ENCODE measurements around the gene MTHFD2.
A peak's percentile ranks its signal among the peaks of the same experiment; 100 is the strongest.

MTHFD2 gene

DNA sequence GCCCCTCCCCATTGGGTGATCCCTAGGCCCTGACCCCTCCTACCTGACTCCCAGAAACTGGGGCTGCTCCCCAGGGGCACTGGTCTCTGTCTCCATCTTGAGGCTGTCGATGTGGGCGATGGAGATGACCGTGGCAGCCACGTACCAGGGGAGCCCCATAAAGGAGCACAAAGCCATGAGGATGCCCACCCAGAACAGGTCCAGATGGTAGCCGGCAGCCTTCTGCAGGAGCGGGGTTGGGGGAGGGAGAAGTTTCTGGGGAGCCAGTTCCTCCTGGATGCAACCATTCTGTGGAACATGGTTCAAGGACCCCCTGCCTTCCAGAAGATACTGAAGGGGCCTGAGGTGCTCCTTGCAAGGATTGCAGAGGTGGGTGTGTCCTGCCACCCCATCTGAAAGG, 34.0 kb downstream of the MTHFD2 start:
- no peak for DNase-seq

DNA sequence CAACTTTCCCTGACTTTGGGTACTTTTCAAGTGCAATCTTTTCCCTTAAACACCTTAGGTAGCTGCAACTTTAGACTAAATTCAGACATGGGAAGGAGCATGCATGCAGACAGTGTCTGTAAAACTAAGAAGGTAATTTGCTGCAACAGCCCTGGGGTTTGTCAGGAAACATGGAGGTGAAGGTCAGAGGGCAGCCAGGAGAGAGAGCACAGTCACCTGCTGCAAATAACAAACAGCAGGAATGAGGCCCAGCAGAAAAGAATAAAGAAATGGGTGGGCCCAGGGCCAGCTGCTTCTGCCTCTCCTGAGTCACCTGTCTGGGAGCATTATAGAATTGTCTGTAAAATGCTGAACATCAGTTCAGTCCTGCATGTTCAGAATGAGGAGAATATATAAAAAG, 35.2 kb downstream of the MTHFD2 start:
- no peak for DNase-seq

DNA sequence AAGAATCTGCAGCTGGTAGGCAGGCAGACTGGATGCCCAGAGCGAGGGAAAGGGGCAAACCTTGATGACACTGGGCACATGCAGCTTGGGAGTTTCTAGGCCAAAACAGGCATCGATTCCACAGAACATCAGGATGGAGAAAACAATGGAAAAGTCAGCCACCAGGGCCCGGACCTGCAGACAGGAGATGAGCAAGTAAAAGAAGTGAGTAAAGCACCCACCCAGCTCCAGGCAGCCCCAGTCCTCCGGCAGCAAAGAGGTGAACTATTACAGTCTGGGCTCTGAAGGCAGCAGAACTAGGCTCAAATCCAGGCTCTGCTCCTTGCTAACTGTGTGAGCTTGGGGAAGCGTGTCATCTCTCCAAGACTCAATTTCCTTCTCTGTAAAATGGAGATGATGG, 36.6 kb downstream of the MTHFD2 start:
- no peak for DNase-seq

DNA sequence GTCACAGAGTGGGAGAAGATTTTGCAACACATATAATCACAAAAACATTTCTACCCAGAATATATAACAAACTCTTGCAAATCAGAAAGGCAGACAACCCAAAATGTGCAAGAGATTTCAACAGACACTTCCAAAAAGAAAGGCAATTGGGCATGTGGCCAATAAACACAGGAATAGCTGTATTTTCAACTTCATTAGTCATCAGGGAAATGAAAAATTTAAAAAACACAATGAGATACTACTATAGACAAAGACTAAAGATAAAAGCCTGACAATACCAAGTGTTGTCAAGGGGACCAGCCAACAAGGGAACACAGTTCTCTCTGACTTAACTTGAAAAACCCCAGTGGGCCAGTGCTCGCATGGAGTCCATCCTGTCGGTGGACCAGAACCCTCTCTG, 40.5 kb downstream of the MTHFD2 start:
- peak; percentile 84 for DNase-seq

DNA sequence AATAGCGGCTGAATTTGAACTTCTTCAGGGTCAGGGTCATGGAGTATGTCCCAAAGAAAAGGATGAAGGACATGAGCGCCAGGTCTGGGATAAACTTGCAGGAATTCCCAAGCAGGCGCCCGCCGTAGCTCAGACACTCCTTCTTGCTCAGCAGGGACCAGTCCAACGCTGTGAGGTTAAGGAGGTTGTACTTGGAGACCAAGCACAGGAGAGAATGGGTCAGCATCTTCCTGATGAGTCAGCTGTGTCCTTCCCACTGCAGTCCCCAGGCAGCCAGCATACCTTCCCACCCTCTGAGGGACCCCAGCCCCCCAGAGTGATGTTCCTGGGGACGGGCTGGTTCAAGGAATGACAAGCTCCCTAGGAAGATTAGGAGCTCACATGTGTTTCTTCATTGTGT, 40.9 kb downstream of the MTHFD2 start:
- DNase-seq, result no peak

DNA sequence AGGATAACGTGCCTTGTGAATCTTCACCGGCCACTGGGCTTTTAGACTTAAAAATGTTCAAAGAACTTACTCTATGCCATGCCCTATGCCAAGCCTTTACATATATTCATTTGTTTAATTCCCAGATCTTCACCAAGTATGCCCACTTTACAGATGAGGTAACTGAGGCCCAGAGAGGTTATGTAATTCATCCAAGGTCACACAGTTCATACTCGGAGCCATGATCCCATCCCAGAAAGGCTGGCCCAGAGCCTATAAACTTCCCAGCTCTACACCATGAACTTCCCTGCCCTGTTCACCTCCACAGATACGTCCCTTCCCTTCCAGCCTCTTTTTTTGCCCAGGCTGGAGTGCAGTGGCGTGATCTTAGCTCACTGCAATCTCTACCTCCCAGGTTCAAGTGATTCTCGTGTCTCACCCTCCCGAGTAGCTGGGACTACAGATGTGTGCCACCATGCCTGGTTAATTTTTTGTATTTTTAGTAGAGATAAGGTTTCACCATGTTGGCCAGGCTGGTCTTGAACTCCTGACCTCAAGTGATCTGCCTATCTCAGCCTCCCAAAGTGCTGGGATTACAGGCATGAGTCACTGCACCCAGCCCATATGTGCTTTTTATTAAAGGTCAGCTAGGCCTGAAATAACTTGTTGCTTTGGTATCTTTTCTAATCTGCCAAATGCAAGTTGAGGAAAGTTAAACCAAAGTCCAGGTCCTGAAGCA, 44.1 kb downstream of the MTHFD2 start:
- no peak for DNase-seq

DNA sequence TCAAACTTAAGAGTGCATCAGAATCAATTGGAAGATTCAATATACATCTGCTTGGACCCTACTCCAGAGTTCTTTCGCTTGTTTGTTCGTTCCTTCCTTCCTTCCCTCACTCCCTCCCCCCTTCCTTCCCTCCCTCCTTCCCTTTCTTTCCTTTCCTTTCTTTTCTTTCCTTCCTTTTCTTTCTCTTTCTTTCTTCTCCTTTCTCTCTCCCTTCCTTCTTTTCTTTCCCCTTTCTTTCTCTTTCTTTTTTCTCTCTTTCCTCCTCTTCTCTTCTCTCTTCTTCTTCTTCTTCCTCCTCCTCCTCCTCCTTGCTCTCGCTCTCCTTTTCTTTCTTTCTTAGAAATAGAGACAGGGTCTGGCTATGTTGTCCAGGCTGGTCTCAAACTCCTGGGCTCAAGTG, 45.9 kb downstream of the MTHFD2 start:
- no peak for DNase-seq

DNA sequence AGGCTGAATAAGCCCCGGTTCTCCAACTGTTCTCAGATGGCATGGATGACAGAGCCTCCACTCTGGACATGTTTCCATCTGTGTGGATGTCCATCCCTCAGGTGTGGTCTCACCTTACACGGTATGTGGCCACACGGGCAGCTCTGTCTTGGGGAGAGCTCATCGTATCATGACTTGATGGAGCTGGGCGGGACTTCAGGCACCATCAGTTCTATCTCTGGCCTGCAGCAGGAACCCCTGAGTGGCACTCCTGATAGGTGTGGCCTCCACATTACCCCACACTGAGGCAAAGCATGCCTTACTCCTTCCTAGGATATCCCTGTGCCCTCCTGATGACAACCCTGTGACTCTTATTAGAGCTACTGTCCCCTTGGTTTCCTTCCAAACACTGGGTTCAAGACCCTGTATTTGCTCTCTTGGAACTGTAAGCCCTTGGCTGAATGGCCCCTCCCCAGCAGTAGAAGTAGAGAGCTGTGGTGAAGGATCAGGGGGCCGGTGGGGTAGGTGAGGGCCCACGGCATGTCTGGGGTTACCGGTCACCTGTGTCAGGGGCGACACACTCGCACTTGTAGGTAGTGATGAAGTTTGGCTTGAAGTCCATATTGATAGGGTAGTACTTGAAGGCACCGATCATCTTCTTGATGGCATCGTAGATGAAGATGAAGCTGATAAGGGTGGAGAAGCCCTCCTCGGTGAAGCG, 48.2 kb downstream of the MTHFD2 start:
- no peak for DNase-seq

DNA sequence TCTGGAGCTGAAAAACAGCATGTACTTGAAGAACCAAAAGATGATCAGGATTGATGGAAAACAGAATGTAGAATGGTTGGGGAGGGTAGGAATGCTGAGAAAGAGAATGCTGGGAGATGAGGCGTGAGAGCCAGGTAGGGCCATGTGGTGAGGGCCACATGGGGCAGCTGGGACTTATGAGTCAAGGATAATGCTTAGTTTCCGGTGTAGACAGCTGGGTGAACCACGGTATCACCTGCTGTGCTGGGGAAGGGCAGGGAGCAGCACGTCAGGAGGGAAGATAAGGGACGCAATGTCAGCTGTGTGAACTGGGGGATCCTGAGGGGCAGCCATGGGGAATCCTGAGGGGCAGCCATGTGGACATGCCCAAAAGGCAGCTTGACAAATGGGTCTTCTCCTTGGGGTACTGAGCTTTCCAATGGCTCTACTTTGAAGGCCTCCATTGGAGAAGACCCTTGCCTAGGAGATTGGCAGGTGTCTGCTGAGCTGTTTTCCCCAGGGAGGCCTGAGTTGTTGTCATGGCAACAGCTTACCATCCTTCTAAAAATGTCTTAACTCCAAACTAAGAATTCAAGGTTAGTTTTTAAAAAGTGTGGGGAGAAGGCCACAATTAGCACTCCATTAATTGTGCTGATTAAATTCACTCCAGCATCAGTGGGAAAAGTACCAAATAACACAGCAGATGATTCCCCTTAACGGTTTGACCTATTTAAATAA, 51.1 kb downstream of the MTHFD2 start:
- DNase-seq, result no peak

DNA sequence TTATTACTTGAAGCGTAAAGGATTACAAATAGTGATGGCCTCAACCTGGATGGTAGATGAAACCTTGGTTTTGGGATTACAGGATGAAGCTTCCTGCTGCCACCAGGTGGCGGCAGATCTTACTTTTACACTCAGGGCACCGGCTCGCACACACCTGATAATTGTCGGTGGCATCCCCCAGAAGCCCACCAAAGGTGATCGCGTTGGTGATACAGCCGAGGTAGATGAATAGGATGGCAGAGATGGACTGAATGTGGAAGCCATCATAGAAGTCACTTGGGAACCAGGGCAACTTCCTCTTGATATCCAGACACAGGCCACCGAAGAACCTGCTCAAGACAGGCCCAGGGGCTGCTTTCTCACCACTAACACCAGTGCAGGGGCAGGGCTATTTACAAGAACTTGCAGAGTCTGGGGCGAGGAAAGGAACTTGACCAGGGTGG, 51.8 kb downstream of the MTHFD2 start:
- DNase-seq, result peak; percentile 22

DNA sequence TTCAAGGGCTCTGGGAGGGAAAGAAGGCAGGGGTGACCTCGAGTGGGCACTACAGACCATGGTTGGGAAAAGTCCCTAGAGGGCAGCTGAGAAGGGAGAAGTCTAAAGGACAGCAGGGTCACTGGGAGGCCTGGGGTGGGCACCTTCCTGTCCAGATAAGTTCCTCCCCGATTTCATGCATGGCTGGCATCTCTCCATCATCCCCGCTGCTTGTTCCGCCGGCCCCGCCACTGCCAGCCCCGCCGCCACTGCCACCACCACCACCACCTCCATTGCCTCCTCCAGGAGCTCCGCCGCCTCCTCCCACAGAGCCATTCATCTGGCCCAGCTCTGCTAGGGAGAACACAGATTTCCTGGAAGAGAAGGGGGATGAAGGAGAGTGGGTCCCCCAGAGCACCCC, 53.6 kb downstream of the MTHFD2 start:
- DNase-seq, result no peak

DNA sequence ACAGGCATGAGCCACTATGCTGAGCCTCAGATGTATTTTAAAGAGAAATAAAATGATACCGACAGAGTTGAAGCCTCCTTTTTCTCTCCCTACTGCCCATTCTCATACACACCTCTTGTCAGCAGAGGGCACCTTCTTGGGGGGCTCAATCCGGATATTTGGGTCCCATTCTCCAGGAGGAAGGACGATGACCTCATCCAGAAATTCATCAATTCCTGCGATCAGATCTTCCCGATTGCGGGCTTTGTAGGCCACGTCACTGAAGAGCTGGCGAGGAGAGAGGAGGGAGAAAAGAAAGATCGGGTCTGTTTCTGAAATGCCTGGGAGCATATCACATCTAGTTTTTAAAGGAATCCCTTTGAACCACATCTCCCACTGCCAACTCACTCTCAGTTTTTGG, 54.4 kb downstream of the MTHFD2 start:
- DNase-seq, result no peak

DNA sequence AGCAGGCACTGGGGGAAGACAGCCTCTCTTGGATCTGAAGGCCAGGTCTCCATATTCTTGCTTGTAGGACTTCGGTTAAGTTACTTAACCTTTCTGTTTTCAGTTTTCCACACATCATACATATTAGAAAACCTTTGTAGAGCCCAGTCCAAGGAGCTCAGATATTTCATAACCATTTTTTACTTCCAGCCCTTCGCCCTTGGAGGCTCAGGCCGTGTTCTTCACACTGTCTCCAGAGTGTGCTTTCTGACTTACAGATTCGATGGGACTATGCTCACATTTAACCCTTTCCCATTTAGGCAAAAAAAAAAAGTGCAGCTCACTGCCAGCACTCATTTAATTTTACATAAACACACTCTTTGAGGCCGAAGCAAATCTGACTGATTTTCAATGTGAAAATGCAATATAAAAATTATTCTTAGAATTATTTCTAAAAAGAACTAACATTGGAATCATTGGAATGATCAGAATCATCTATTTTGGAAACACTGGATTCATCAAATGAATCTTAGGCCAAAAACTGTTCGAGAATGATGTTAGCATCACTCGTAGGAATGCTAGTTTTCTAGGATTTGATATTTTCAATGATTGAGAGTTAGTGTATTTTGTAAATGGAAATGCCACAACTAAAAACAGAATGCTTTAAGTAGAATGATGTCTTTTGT, 55.0 kb downstream of the MTHFD2 start:
- DNase-seq, result no peak

DNA sequence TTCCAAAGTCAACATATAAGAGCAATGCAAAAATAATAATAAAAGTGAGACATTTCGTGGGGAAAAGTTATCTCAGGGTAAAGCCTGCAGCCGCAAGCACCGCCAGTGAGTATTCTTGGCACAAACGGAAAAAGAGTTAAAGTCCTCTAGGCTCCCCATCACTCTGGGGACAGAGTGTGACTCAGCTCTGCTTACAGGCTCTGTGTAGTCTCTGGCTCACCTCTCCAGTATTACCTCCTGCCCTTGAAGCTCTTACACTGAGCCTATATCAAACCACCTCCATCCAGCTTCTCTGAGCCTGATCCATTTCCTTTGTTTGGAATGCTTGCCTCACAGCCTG, 55.5 kb downstream of the MTHFD2 start:
- no peak for DNase-seq

DNA sequence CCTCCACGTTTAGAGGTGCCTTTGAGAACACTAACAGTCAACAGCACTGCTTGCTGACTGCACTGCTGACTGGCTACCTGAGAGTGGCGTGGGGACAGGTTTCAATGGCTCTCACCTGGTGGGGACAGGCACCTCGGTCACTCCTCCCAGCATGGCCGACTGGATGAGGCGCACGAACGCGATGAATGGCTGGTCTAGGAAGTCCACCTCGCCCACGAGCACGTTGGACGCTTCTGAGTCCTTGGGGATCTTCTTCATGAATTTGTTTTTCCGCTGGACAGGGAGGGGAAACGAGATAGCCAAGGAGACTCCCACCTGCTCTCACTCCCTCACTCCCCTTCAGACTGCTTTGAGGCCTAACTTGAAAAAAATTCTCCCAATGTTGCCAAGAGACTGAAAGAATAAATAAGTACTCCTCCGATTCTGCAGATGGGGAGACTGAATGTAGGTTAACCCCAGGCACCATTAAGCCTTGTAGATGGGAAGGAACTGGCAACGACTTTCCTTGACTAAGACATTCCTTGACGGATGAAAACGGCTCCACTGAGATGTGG, 57.3 kb downstream of the MTHFD2 start:
- DNase-seq, result no peak

DNA sequence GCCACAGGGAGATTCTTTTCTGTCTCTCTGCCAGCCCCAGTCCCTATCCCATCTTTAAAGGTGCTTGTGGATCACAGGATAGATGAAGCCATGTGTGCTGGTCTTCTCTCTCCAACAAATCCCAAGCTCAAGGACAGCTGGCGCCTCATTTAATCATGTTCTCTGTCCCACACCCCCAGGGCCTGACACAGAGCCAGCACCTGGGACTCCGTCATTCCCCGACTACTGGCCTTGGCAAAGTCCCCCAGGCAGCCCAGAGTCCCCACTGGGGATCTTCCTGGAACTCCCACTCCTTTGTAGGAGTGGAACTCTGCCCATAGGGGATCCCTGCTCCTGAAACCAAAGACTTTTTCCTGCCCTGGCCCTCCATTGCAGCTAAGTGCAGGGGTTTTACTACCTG, 60.8 kb downstream of the MTHFD2 start:
- no peak for DNase-seq

DNA sequence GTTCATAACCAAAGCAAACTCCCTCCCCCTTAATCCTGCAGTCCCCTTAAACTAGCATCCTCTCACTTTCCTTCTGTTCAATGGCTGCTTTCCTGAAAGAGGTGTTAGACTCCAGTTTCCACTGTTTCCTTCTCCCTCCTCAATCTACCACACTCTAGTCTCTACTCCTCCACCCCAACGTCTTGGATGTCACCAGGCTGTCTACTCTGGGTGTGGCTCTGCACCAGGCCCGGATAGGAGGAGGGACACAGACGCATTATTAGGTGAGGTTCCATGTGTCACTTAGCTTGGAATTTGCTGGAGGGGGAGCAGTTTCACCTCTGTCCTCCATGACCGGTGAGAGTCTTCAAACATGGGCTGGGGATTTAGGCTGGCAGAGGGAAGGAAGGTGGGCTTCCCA, 61.3 kb downstream of the MTHFD2 start:
- no peak for DNase-seq

DNA sequence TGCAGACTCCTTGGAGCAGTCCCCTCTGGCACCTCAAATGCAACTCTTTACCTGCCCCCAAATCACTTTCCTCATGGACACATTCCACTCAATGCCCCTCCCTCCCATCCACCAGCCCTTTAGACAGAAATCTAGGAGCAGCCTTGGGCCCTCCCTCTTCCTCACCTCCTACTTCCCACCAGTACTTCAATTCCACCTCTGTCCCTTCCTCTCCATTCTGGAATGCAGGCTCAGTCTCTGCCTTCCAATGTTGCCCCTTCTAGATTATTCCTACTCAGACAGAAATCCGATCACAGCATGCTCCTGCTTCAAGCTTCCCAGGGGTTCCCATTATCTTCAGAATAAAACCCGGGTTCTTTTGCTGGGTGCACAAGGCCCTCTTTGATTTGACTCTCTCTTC, 62.1 kb downstream of the MTHFD2 start:
- DNase-seq, result no peak

DNA sequence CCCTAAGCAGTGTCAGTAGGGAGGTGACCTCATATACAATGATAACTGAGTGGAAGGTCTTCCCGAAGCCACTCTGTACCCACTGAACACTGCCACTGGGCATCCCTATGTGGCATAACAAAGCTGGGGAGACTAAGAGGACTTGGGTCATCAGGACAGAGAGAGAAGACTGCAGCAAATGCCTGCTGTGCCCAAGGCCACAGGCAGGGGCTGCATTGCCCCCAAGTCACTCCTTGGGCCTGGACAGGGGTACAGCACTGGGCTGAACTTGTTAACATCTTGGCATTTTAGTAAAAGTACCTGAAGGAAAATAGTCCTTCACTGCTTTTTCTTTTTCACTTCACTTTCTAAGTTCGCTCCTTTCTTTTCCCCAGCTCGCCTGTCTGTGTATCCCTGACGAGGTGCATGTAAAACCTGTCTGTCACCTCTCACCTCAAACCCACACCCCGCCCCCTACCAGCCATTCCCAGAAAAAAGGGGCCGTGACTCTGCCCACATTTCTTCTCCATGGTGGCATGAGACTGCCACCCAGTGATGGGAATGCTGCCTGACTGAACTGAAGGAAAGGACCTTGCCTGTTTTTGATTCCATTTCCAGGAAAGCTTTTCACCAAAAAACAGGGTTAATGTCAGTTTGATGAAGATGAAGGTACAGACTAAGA, 62.9 kb downstream of the MTHFD2 start:
- peak; percentile 41 for DNase-seq

DNA sequence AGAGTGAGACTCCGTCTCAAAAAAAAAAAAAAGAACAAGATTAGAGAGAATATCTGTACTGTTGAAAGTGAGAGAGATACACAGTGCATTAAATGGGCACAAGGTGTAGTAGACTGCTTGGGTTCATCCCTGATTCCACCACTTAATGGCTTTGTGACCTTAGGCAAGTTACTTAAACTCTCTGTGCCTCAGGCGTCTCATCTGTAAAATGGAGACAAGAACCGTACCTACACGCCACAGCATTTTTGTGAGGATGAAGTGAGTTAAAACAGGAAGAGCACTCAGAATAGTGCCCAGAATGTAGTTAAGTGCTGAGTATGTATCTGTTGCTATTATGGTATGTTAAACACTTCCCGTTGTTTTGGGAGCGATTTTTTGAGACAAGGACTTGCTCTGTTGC, 64.3 kb downstream of the MTHFD2 start:
- no peak for DNase-seq

DNA sequence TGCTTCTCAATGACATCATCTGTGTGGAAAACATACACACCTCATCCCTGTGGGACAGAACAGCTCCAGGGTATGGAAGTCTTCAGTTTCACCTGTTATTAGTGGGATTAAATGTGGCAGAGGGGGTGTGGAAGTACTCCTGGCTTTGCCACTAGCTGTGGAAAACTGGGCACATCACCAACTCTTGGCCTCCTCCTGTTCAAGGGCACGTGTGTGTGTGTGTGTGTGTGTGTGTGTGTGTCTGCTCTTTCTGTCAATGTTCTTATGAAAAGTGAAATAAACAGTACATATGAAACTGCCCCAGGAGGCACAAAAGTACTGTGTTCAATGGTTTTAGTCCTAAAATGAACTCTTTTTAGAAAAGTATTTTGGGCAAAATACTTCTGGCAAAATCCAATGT, 65.9 kb downstream of the MTHFD2 start:
- DNase-seq, result no peak

DNA sequence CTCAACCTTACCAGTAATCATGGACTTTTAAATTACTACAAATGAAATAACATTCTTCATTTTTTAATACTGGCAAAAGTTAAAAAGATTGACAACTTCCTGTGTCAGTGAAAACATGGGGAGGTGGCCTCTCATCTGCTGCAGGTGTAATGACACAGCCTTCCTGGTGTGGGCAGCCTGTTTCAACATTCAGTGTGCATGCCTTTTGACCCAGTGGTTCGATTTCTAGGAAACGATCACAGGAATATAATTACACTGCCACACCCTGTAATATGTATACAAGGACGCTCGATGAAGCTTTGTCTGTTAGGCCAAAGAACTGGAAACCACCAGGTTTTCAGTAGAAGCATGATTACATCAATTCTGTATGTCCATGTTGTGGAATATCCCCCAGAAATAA, 68.7 kb downstream of the MTHFD2 start:
- DNase-seq, result no peak
